Measurements from ENCODE around the gene WNK1.
A peak's percentile ranks its signal among the peaks of the same experiment; 100 is the strongest.

Gene WNK1

DNA sequence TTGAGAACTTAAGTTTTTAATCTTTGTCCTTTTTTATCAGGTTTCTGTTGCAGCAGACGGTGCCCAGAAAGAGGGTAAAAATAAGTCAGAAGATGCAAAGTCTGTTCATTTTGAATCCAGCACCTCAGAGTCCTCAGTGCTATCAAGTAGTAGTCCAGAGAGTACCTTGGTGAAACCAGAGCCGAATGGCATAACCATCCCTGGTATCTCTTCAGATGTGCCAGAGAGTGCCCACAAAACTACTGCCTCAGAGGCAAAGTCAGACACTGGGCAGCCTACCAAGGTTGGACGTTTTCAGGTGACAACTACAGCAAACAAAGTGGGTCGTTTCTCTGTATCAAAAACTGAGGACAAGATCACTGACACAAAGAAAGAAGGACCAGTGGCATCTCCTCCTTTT, 143.7 kb downstream of the WNK1 start:
- Histone ChIP-seq H3K4me3 (ENCODE audit: low read depth, low read length) (no peak overlapping the region), H2AFZ (ENCODE audit: low read length, unreplicated experiment) (no peak overlapping the region), H3K4me1 (ENCODE audit: control insufficient read depth, insufficient read depth, low read length, unreplicated experiment) (peaks cover 22% of the 10 kb centered on the region), H3K36me3 (ENCODE audit: insufficient read depth, low read length) (peaks cover 42% of the 10 kb centered on the region), H3K27me3 (ENCODE audit: insufficient read depth, low read length) (no peaks in the 10 kb centered on the region), H3K79me2 (ENCODE audit: control insufficient read depth, insufficient read depth, low read length, unreplicated experiment) (peaks cover 5% of the 10 kb centered on the region), H3K27ac (ENCODE audit: low read depth, low read length) (peak overlapping the region; percentile 37)

- H3K27me3 ChIP-seq (ENCODE audit: insufficient read depth, low read length): no peaks in the 10 kb centered on the region
- H3K27ac ChIP-seq (ENCODE audit: low read depth, low read length): peak overlapping the region; percentile 17
- no peak overlapping the region for H2AFZ ChIP-seq (ENCODE audit: low read length, unreplicated experiment)
- H3K36me3 ChIP-seq (ENCODE audit: insufficient read depth, low read length): peaks cover 54% of the 10 kb centered on the region
- no peak overlapping the region for H3K4me3 ChIP-seq (ENCODE audit: low read depth, low read length)
- peaks cover 22% of the 10 kb centered on the region for H3K4me1 ChIP-seq (ENCODE audit: control insufficient read depth, insufficient read depth, low read length, unreplicated experiment)
- peaks cover 8% of the 10 kb centered on the region for H3K79me2 ChIP-seq (ENCODE audit: control insufficient read depth, insufficient read depth, low read length, unreplicated experiment)
Measured at GRCh38 chr12:897386-897785, 145.0 kb downstream of the WNK1 start.

DNA sequence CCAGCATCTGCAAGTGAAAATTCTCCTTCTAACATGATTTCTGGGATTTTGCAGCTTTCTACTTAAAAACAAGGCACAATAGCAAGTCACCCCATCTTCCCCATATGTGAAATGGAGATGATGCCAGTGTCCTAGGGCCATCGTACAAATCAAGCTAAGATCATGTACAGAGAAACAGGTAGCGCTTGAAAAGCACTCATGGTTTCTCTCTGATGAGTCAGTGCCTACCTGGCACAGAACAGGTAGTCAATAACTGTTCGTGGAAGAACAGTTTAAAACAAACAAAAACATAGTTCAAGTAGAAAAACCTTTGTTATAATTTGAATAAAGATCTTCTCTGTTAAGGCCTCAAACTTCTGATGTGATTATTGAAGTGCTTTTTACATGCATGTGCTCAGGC, 150.2 kb downstream of the WNK1 start:
- Histone ChIP-seq H3K79me2 (ENCODE audit: control insufficient read depth, insufficient read depth, low read length, unreplicated experiment) (peaks cover 8% of the 10 kb centered on the region), H3K27ac (ENCODE audit: low read depth, low read length) (no peak overlapping the region), H3K4me1 (ENCODE audit: control insufficient read depth, insufficient read depth, low read length, unreplicated experiment) (peaks cover 6% of the 10 kb centered on the region), H3K4me3 (ENCODE audit: low read depth, low read length) (no peak overlapping the region), H3K36me3 (ENCODE audit: insufficient read depth, low read length) (peaks cover 47% of the 10 kb centered on the region), H3K27me3 (ENCODE audit: insufficient read depth, low read length) (no peaks in the 10 kb centered on the region), H2AFZ (ENCODE audit: low read length, unreplicated experiment) (no peak overlapping the region)

DNA sequence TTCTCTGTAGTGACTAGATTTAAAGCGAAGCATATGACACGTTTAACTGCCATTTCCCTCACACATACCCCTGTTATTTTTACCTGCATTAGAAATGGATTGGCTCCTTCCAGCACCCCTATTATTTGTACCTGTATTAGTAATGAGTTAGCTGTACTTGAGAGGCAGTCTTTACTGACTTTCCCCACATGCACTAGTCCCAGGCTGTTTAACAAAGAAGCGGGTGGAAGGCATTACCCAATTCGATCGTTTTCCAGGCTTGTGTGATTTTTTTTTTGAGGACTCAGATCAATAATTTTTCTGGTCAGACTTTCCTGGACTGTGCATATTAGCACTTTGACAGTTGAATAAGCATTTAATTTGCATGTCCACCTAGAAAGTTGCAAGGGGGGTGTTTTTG, 150.7 kb downstream of the WNK1 start:
- Histone ChIP-seq H3K4me1 (ENCODE audit: control insufficient read depth, insufficient read depth, low read length, unreplicated experiment) (peaks cover 1% of the 10 kb centered on the region), H3K36me3 (ENCODE audit: insufficient read depth, low read length) (peaks cover 49% of the 10 kb centered on the region), H3K27ac (ENCODE audit: low read depth, low read length) (no peak overlapping the region), H3K4me3 (ENCODE audit: low read depth, low read length) (no peak overlapping the region), H2AFZ (ENCODE audit: low read length, unreplicated experiment) (no peak overlapping the region), H3K79me2 (ENCODE audit: control insufficient read depth, insufficient read depth, low read length, unreplicated experiment) (peaks cover 8% of the 10 kb centered on the region), H3K27me3 (ENCODE audit: insufficient read depth, low read length) (no peaks in the 10 kb centered on the region)

- Histone ChIP-seq H3K79me2 (ENCODE audit: control insufficient read depth, insufficient read depth, low read length, unreplicated experiment) (peaks cover 8% of the 10 kb centered on the region), H3K36me3 (ENCODE audit: insufficient read depth, low read length) (peaks cover 54% of the 10 kb centered on the region), H3K27ac (ENCODE audit: low read depth, low read length) (no peak overlapping the region), H3K27me3 (ENCODE audit: insufficient read depth, low read length) (no peaks in the 10 kb centered on the region), H3K4me1 (ENCODE audit: control insufficient read depth, insufficient read depth, low read length, unreplicated experiment) (no peaks in the 10 kb centered on the region), H3K4me3 (ENCODE audit: low read depth, low read length) (no peak overlapping the region), H2AFZ (ENCODE audit: low read length, unreplicated experiment) (no peak overlapping the region)
Measured at GRCh38 chr12:904010-904414, 151.6 kb downstream of the WNK1 start.

GRCh38 chr12:905261-906031, 153.1 kb downstream of the WNK1 start:
- no peaks in the 10 kb centered on the region for H3K4me1 ChIP-seq (ENCODE audit: control insufficient read depth, insufficient read depth, low read length, unreplicated experiment)
- peaks cover 52% of the 10 kb centered on the region for H3K36me3 ChIP-seq (ENCODE audit: insufficient read depth, low read length)
- H3K4me3 ChIP-seq (ENCODE audit: low read depth, low read length): no peak overlapping the region
- no peak overlapping the region for H3K27ac ChIP-seq (ENCODE audit: low read depth, low read length)
- H2AFZ ChIP-seq (ENCODE audit: low read length, unreplicated experiment): no peak overlapping the region
- H3K79me2 ChIP-seq (ENCODE audit: control insufficient read depth, insufficient read depth, low read length, unreplicated experiment): peaks cover 4% of the 10 kb centered on the region
- no peaks in the 10 kb centered on the region for H3K27me3 ChIP-seq (ENCODE audit: insufficient read depth, low read length)

DNA sequence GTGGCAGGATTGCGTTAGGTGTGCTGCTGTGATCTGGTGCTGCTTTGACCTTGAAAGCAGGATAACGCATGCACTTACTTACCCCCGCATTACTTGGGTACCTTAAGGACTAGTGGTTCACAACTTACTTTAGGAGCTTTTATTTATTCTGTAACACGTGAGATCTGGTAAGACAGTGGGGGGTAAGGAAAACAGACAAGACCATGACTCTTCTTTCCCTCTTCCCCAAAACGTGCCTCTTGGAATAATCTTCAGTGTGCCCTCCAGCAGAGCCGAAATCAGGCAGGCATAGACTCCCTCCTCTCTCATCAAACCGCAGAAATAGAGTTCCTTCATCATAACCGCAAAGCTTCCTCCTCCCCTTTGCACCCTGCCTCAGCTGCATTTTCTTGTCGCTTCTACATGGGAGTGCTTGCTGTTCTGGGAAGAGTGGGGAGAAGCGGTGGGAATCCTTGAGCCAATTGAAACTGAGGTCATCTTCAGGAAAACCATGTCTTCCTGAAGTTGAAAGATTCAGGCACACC, 153.7 kb downstream of the WNK1 start:
- Histone ChIP-seq H3K27ac (ENCODE audit: low read depth, low read length) (no peak overlapping the region), H2AFZ (ENCODE audit: low read length, unreplicated experiment) (no peak overlapping the region), H3K4me1 (ENCODE audit: control insufficient read depth, insufficient read depth, low read length, unreplicated experiment) (no peaks in the 10 kb centered on the region), H3K27me3 (ENCODE audit: insufficient read depth, low read length) (no peaks in the 10 kb centered on the region), H3K79me2 (ENCODE audit: control insufficient read depth, insufficient read depth, low read length, unreplicated experiment) (peaks cover 4% of the 10 kb centered on the region), H3K36me3 (ENCODE audit: insufficient read depth, low read length) (peaks cover 50% of the 10 kb centered on the region), H3K4me3 (ENCODE audit: low read depth, low read length) (no peak overlapping the region)

DNA sequence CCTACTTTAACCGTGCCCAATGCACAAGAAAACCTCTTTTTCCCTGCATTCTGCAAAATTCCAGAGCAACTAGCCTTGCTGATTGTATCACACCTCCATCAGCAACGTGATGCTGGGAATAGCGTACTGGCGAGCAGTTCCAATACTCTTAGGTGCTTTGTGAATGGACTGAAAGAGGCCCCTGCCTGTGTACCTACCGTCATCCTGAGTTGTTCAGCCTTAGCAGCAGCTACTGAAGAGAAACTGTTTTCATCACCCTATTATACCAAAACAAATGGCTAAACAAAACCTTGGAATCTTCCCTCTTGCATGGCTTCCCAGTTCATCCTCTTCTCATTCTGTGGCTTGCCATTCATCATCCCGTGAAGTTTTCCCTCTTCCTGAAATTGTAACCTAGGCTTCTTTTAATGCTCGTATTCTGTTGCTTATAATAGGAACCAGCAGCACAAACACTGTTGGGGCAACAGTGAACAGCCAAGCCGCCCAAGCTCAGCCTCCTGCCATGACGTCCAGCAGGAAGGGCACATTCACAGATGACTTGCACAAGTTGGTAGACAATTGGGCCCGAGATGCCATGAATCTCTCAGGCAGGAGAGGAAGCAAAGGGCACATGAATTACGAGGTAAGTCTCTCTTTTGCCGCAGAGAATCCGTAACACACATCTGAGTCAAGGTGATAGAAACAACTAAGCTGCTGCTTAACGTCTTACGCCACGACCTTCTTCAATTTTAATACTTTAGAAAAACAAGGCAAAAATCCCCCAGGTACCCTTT, 155.2 kb downstream of the WNK1 start:
- Histone ChIP-seq H3K79me2 (ENCODE audit: control insufficient read depth, insufficient read depth, low read length, unreplicated experiment) (no peaks in the 10 kb centered on the region), H3K4me1 (ENCODE audit: control insufficient read depth, insufficient read depth, low read length, unreplicated experiment) (no peaks in the 10 kb centered on the region), H3K4me3 (ENCODE audit: low read depth, low read length) (no peak overlapping the region), H3K27me3 (ENCODE audit: insufficient read depth, low read length) (no peaks in the 10 kb centered on the region), H2AFZ (ENCODE audit: low read length, unreplicated experiment) (no peak overlapping the region), H3K27ac (ENCODE audit: low read depth, low read length) (no peak overlapping the region), H3K36me3 (ENCODE audit: insufficient read depth, low read length) (peaks cover 46% of the 10 kb centered on the region)

DNA sequence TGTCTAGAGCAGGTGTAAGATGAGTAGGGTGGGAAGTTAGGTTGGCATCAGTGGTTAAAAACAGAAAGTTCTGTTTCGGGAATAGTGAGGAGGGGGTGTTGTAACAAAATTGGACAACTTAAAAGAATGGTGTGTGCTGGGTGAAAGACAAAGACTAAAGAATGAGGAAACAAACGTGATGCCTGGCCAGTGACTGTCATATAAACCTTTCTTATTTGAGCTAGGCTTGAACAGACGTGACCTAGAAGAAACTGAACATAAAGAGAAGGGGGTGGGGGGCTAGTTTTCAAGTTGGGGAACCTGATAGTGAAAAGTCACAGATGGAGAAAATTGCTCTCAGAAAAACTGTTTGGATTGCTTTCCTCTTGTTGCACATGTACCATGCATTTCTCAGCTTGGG, 157.5 kb downstream of the WNK1 start:
- Histone ChIP-seq H3K27me3 (ENCODE audit: insufficient read depth, low read length) (no peaks in the 10 kb centered on the region), H2AFZ (ENCODE audit: low read length, unreplicated experiment) (no peak overlapping the region), H3K27ac (ENCODE audit: low read depth, low read length) (no peak overlapping the region), H3K4me3 (ENCODE audit: low read depth, low read length) (no peak overlapping the region), H3K79me2 (ENCODE audit: control insufficient read depth, insufficient read depth, low read length, unreplicated experiment) (no peaks in the 10 kb centered on the region), H3K4me1 (ENCODE audit: control insufficient read depth, insufficient read depth, low read length, unreplicated experiment) (peaks cover 6% of the 10 kb centered on the region), H3K36me3 (ENCODE audit: insufficient read depth, low read length) (peaks cover 40% of the 10 kb centered on the region)

- Histone ChIP-seq H3K27ac (ENCODE audit: low read depth, low read length) (no peak overlapping the region), H3K27me3 (ENCODE audit: insufficient read depth, low read length) (no peaks in the 10 kb centered on the region), H3K4me3 (ENCODE audit: low read depth, low read length) (no peak overlapping the region), H3K4me1 (ENCODE audit: control insufficient read depth, insufficient read depth, low read length, unreplicated experiment) (peaks cover 6% of the 10 kb centered on the region), H3K79me2 (ENCODE audit: control insufficient read depth, insufficient read depth, low read length, unreplicated experiment) (no peaks in the 10 kb centered on the region), H2AFZ (ENCODE audit: low read length, unreplicated experiment) (no peak overlapping the region), H3K36me3 (ENCODE audit: insufficient read depth, low read length) (peaks cover 45% of the 10 kb centered on the region)
Measured at GRCh38 chr12:910416-910815, 158.0 kb downstream of the WNK1 start.

Data from ACC112 (cell line).